Measurements from ENCODE around the gene ELL2.

Gene ELL2

DNA sequence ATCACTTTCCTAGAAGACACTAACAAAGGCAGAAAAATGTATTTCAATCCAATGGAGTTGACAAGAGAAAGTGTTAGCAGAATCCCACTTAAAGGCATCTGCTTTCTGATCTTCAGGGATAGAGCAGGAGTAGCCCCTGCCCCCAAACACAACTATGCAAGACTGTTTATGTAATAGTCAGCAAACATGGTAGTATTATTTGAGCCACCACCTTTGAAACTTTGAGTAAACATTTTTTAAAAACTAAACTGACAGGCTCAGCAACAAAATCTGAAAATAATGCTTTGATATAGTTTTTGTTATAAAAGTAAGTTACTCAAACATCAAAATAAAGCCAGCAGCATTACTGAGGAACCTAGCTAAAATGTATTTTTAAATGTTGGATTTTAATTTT, 4.8 kb downstream of the ELL2 start:
- no peak for DNase-seq
- Mint-ChIP-seq H3K4me1 (peaks cover 37 to 49% of the 10 kb centered on the region in 2 donors), H3K36me3 (peaks cover 14 to 31% of the 10 kb centered on the region in 2 donors), H3K27me3 (peaks cover 0 to under 1% of the 10 kb centered on the region in 2 donors), H3K4me3 (no peak overlapping the region), H3K9me3 (peaks cover 0 to under 1% of the 10 kb centered on the region in 2 donors), H3K27ac (no peak overlapping the region)
- ATAC-seq (replicated peaks), result no peak

DNA sequence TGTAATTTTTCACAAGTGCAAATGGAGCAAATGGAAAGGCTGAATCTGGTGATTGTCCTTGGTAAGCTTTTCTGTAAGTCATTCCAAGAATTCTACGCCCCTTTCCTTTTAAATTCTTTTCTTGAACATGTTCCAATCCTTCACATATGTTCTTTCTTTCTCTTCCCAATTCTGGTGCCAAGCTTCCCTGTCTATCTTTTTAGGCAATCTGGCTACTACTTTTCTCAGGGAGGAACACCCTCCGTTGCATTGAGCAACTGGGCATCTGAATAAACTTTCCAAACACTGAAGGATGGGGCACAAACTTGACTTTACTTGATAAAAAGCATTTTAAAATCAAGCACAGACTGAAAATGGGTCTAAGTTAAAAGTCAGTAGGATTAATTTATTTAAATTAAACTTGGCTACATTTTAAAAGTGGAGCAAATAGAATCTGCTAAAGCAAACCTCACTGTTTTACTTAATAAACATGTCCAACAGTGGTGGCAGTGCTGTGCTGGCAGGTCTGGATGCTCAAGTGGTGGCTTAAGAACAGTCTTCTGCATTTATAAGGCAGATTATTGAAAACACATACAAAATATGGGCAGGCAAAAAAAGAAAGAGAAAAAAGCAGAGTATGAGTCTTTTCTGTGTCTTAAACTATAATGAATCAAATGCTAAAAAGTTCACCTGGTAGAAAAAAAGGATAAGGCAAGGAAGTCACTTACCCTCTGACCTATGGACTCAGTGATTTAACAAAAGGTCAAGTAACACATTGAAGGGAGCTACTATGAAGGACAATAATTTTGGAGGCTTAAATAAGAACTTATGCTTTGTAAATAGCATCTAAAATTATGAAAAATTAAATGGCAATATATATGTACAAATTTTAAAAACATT, 5.4 kb downstream of the ELL2 start:
- DNase-seq (no peak), ATAC-seq (replicated peaks) (no peak)
- H3K4me3 Mint-ChIP-seq, result no peak overlapping the region
- H3K9me3 Mint-ChIP-seq, result no peaks in the 10 kb centered on the region
- no peaks in the 10 kb centered on the region for H3K27me3 Mint-ChIP-seq
- H3K4me1 Mint-ChIP-seq, result peaks cover 40 to 47% of the 10 kb centered on the region in 2 donors
- H3K27ac Mint-ChIP-seq, result no peak overlapping the region
- peaks cover 15 to 36% of the 10 kb centered on the region in 2 donors for H3K36me3 Mint-ChIP-seq

DNA sequence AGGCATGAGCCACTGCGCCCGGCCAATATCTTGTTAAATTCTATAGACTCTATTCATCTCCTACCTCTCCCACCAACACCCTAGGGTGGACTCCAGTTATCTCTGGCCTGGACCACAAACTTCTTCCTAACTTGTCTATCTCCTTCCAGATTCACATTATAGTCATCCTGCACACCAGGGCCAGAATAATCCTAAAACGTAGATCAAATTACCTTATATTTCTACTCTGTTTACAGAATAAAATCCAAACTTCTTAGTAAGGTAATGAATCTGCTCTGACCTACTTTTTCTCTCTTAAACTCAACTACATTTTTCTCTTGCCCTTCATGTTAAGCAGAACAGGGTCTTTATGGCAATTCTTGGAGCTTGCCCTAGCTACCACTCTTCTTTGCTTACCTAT, 6.9 kb downstream of the ELL2 start:
- Mint-ChIP-seq H3K27me3 (no peaks in the 10 kb centered on the region), H3K27ac (no peak overlapping the region), H3K4me3 (no peak overlapping the region), H3K9me3 (no peaks in the 10 kb centered on the region), H3K4me1 (peaks cover 28 to 33% of the 10 kb centered on the region in 2 donors), H3K36me3 (peaks cover 11 to 25% of the 10 kb centered on the region in 2 donors)
- ATAC-seq (replicated peaks) (no peak), DNase-seq (no peak)

DNA sequence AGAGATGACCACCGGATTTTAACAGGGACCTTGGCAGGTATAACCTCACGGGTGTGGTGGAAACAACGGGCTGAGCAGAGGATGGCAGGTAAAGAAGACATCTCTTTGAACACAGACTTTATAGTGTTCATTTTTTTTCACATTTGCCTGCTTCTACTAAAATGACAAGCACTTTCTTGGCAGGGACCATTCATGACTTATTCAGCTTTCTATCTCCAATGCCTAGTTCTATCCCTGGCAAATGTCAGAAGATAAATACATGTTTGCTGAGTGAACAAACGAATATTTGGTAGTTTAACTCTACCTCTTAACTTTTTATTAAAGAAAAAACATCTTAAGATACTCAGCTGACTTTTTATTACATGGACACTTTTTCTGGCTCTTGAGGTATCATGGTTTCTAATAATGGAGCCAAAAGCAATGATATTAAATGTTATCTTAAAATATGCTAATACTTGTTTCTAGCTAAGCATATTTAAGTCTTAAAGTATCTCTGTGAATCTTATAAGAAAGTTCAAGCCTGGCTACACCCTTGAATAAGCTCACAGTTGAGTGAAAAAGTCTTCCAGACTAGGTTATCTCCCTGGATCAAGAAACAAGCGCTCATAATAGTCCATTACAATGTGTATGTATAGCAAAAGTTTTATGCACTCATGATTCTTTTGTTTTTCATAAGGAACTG, 8.5 kb downstream of the ELL2 start:
- no peak for ATAC-seq (replicated peaks)

DNA sequence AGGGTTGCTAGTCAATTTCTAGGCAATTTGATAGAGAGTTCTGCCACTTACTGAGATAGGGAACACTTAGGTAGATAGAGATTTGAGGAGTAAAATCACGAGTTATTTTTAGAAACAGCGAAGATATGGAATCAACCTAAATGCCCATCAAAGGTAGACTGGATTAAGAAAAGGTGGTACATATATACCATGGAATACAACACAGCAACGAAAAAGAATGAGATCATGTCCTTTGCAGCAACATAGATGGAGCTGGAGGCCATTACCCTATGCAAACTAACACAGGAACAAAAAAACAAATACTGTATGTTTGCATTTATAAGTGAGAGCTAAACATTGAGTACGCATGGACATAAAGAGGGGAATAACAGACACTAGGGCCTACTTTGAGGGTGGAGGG, 9.7 kb downstream of the ELL2 start:
- peaks cover 9 to 19% of the 10 kb centered on the region in 2 donors for H3K36me3 Mint-ChIP-seq
- H3K9me3 Mint-ChIP-seq, result no peaks in the 10 kb centered on the region
- DNase-seq, result no peak
- ATAC-seq (replicated peaks), result no peak
- no peaks in the 10 kb centered on the region for H3K27me3 Mint-ChIP-seq
- H3K4me3 Mint-ChIP-seq, result no peak overlapping the region
- H3K27ac Mint-ChIP-seq, result no peak overlapping the region
- peaks cover 15 to 17% of the 10 kb centered on the region in 2 donors for H3K4me1 Mint-ChIP-seq

More for the DNA sequence above, 8.5 kb downstream of the ELL2 start:
- Mint-ChIP-seq H3K4me1 (peaks cover 18 to 21% of the 10 kb centered on the region in 2 donors), H3K27me3 (no peaks in the 10 kb centered on the region), H3K27ac (no peak overlapping the region), H3K4me3 (no peak overlapping the region), H3K36me3 (peaks cover 9 to 19% of the 10 kb centered on the region in 2 donors), H3K9me3 (no peaks in the 10 kb centered on the region)
- DNase-seq, result no peak

DNA sequence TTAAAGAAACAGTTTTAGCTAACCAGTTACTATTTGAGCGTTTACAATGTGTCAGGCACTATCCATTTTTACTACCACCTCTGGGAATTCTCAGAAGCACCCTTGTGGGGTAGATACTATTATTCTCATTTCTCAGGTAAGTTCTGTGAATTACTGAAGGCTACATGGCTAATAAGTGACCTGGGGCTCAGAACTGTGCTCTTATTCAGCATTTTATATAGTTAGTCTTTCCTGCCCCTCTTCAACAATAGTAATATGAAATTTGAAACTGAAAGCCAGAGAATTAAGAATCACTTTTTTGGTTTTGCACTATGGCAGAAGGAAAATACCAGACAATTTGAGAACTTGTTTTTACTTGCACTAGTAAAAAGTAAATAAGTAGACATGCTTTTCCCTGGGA, 11.8 kb downstream of the ELL2 start:
- no peak for ATAC-seq (replicated peaks)

DNA sequence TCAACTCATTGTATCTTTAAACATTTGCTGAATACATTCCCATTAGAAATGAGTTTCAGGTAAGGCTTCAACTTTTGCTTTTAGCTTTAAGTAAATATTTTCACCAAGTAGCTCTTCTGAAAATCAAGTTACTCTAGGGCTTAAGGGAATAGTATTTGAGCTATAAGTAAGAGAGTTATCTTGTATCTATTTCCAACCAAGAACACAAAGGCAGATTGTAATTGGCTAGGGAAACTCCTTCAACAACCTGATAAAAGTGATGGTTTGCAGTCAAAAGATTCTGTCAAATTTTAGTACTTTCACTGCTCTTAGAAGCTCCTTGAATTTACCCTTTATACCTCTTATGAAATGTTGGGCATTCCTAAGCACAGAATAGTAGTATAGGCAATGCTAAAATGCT, 13.0 kb downstream of the ELL2 start:
- Mint-ChIP-seq H3K27ac (no peak overlapping the region), H3K36me3 (peaks cover 17 to 34% of the 10 kb centered on the region in 2 donors), H3K4me3 (no peak overlapping the region), H3K4me1 (peaks cover 24 to 29% of the 10 kb centered on the region in 2 donors), H3K9me3 (no peaks in the 10 kb centered on the region), H3K27me3 (no peaks in the 10 kb centered on the region)
- ATAC-seq (replicated peaks), result no peak
- DNase-seq, result no peak

More for the DNA sequence above, 11.8 kb downstream of the ELL2 start:
- no peaks in the 10 kb centered on the region for H3K9me3 Mint-ChIP-seq
- H3K4me3 Mint-ChIP-seq, result no peak overlapping the region
- H3K27ac Mint-ChIP-seq, result no peak overlapping the region
- H3K4me1 Mint-ChIP-seq, result peaks cover 26 to 27% of the 10 kb centered on the region in 2 donors
- no peak for DNase-seq
- peaks cover 16 to 34% of the 10 kb centered on the region in 2 donors for H3K36me3 Mint-ChIP-seq
- no peaks in the 10 kb centered on the region for H3K27me3 Mint-ChIP-seq

DNA sequence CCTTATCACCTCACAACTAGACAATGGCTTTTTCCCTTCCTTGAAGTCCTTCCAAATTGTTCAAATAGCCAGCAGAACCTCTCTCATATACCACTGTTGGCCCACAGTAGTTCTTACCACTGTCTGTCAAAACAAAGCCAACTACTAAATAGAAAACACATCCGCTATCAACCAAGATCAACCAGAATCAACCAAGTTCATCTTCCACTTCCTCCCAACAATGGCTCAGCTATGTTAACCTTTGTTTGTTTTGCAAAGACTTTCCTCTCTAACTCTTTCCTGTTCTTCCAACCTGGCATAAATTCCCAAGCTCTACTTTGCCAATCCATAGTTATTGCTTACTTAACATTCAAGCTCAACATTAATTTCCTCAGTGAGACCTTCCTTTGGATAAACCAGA, 15.2 kb downstream of the ELL2 start:
- DNase-seq, result no peak
- Mint-ChIP-seq H3K4me3 (no peak overlapping the region), H3K27me3 (no peaks in the 10 kb centered on the region), H3K9me3 (no peaks in the 10 kb centered on the region), H3K36me3 (peaks cover 12 to 23% of the 10 kb centered on the region in 2 donors), H3K4me1 (peaks cover 16 to 23% of the 10 kb centered on the region in 2 donors), H3K27ac (no peak overlapping the region)
- ATAC-seq (replicated peaks), result no peak

DNA sequence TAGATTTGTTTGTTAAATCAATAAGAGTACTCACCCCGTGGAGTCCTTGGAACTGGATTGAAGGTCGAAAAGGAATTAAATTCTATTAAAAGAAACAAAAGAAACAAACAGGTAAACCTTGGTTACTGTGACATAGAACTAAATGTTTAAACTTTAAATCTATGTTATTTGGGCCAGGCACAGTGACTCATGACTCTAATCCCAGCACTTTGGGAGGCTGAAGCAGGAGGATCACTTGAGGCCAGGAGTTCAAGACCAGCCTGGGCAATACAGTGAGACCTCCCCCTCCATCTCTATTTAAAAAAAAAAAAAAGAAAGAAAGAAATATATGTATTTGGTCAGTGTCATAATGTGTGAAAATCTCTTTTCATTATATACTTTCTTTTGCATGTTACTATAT, 18.7 kb downstream of the ELL2 start:
- DNase-seq (no peak), ATAC-seq (replicated peaks) (no peak)
- Mint-ChIP-seq H3K4me1 (peaks cover 16 to 23% of the 10 kb centered on the region in 2 donors), H3K4me3 (no peak overlapping the region), H3K9me3 (no peaks in the 10 kb centered on the region), H3K27ac (no peak overlapping the region), H3K36me3 (peaks cover 11 to 22% of the 10 kb centered on the region in 2 donors), H3K27me3 (no peaks in the 10 kb centered on the region)

DNA sequence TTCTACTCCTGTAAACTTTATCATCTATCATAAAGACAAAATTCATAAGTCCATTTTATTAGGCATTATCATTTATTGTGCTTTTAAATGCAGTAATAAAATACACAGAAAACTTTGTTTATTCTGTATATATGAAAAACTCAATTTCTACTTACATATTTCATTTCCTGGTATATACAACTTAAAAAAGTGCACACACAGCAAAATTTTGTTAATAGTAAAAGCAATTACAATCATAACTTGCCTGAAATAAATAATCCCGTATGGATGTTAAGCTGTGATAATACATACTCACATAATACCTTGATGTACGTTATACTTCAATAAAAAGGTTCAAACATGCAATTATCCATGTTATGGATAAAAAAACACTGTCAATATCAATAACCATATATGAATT, 19.2 kb downstream of the ELL2 start:
- DNase-seq, result no peak
- ATAC-seq (replicated peaks), result no peak
- Mint-ChIP-seq H3K27me3 (no peaks in the 10 kb centered on the region), H3K27ac (no peak overlapping the region), H3K4me1 (peaks cover 16 to 23% of the 10 kb centered on the region in 2 donors), H3K4me3 (no peak overlapping the region), H3K9me3 (no peaks in the 10 kb centered on the region), H3K36me3 (peaks cover 11 to 22% of the 10 kb centered on the region in 2 donors)

DNA sequence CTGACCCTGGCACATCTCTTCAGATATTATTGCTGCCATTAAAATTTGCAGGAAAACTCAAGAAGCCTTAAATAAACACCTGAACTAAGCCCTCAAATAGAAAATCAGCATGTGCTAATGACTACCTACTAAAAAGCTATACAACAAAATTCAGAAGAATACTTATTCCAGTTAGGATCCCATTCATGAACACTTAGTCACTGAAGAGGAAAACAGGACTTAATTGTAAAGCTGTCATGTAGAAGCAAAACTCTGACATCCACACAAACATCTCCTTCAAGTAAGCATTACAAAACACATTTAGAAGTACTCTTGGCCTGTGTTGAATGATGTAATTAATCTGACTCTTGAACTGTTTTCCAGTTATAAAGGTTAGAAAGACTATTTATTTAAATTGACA, 19.9 kb downstream of the ELL2 start:
- Mint-ChIP-seq H3K4me3 (no peak overlapping the region), H3K27ac (no peak overlapping the region), H3K9me3 (no peaks in the 10 kb centered on the region), H3K4me1 (peaks cover 16 to 23% of the 10 kb centered on the region in 2 donors), H3K36me3 (peaks cover 11 to 24% of the 10 kb centered on the region in 2 donors), H3K27me3 (no peaks in the 10 kb centered on the region)
- DNase-seq, result no peak
- ATAC-seq (replicated peaks), result no peak

DNA sequence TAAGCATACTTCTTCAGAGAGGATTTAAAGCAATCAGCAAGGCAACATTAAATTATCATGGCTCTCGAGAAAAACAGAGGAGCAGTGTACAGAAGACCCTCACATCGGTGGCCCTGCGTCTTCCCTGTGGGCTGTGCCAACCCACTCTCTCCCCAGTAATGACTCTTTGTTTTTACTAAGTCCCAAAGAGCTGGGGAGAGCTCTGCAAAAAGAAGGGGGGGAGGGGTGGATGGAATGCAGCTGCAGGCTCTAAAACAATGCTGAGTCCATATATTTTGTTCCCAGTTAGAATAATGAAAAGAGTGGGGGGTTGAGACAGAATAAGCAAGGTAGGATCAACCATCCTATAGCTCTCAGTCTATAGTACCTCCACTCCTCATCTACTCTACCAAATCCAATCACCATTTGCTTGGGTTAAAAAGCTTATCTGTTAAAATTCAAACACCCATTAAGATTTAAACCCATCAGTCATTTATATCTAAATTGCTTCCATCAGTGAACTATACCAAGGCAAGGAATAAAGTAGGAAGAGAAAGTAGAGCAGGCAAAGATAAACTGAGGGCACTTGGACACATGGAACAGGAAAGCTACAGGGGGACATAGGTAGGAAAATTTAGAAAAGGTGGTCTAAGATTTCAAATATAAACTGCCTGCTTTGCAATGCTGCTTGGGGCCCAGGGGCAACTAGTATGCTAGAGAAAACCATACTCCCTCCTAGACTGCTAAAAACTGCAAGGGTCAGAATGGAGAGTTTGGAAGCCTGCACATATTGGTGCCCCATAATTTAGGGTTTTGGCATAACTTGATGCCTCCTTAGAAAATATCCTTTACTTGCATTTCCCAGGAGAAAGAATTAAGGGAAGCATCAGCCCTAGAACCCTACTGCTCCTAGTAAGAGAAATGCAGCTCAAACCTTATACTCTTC, 20.6 kb downstream of the ELL2 start:
- Mint-ChIP-seq H3K27ac (no peak overlapping the region), H3K36me3 (peaks cover 10 to 25% of the 10 kb centered on the region in 2 donors), H3K27me3 (no peaks in the 10 kb centered on the region), H3K9me3 (no peaks in the 10 kb centered on the region), H3K4me1 (peaks cover 10 to 16% of the 10 kb centered on the region in 2 donors), H3K4me3 (no peak overlapping the region)
- ATAC-seq (replicated peaks), result no peak
- no peak for DNase-seq

DNA sequence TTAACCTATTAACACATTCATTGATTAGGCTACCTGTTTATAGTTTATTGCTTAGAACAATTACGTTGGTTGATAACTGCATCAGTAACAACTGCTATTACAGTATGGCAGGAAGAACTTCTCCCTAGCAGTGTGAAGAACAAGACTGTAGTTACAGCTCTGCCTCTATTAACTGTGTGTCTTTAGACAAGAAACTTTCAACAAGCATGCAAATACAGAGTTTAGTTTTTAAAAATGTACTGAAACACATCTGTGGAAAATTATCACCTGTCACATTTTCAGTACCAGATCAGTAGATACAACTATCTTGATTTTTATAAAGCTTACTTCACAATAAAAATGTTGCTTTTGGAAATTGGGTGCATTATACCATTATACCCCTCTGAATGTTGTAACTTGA, 22.2 kb downstream of the ELL2 start:
- ATAC-seq (replicated peaks) (no peak), DNase-seq (no peak)
- H3K27ac Mint-ChIP-seq, result no peak overlapping the region
- H3K36me3 Mint-ChIP-seq, result peaks cover 3 to 17% of the 10 kb centered on the region in 2 donors
- H3K9me3 Mint-ChIP-seq, result no peaks in the 10 kb centered on the region
- no peaks in the 10 kb centered on the region for H3K27me3 Mint-ChIP-seq
- H3K4me1 Mint-ChIP-seq, result peaks cover 2 to 4% of the 10 kb centered on the region in 2 donors
- no peak overlapping the region for H3K4me3 Mint-ChIP-seq

DNA sequence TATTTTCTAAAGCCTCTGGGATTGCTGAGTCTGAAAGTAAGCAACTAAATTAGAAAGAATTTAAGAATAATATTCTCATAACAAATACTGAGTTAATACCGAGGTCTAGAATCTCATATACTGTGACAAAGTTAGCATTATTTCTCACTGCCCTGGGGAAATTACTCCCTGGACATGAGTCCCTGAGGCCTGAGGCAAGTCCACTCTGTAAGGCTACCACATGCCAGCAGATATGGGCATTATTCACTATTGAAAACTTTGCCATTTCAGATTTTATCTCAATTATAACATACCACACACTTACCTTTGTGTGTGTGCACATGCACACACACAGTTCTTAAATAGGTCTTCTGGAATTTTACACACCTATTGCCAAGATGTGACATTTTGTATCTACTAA, 22.9 kb downstream of the ELL2 start:
- H3K36me3 Mint-ChIP-seq, result peaks cover 3 to 17% of the 10 kb centered on the region in 2 donors
- ATAC-seq (replicated peaks), result no peak
- H3K9me3 Mint-ChIP-seq, result no peaks in the 10 kb centered on the region
- peaks cover 4 to 8% of the 10 kb centered on the region in 2 donors for H3K4me1 Mint-ChIP-seq
- no peak for DNase-seq
- H3K4me3 Mint-ChIP-seq, result no peak overlapping the region
- H3K27me3 Mint-ChIP-seq, result no peaks in the 10 kb centered on the region
- H3K27ac Mint-ChIP-seq, result no peak overlapping the region

Measured in stimulated activated naive B cell treated with anti-CD40 and anti-IgM and Interleukin-4, amounts not matched to agents 10 μg/mL and 1 μg/mL and 100 μg/mL, for 72 hours (primary cell).